HFFc6 (cell line): ENCODE results near the gene DAP. TPM values are rescaled to one million over a fixed set of nuclear protein-coding genes. Genes with fewer than 3 reads are reported as not detected.
"Not testable (repeated sequence)": the region's sequence is repeated elsewhere in the genome, so short reads cannot be mapped to it uniquely, and the experiment has no call there.

ENCODE experiments used
- DNase-seq: peaks from one replicate; pipeline ENCODE4 v3.0.0-alpha.2; 2018
- H3K27ac Mint-ChIP-seq: 2 replicates; pipeline ENCODE4 v1.8.0; 2020; ENCODE audit warnings: mild to moderate bottlenecking, mixed read lengths
- H3K27me3 Mint-ChIP-seq: 2 replicates; pipeline ENCODE4 v1.8.0; 2021; ENCODE audit warnings: mild to moderate bottlenecking, moderate library complexity, mixed read lengths; ENCODE audit not compliant: insufficient read depth
- H3K36me3 Mint-ChIP-seq: 2 replicates; pipeline ENCODE4 v1.8.0; 2021; ENCODE audit warnings: low read depth, mixed read lengths
- H3K4me1 Mint-ChIP-seq: 2 replicates; pipeline ENCODE4 v1.8.0; 2020; ENCODE audit warnings: low read depth, mixed read lengths
- H3K4me3 Mint-ChIP-seq: 2 replicates; pipeline ENCODE4 v1.8.0; 2020; ENCODE audit warnings: mild to moderate bottlenecking, moderate library complexity, mixed read lengths
- H3K9me3 Mint-ChIP-seq: 2 replicates; pipeline ENCODE4 v1.8.0; 2020; ENCODE audit warnings: mild to moderate bottlenecking, mixed read lengths
- total RNA-seq, 6 experiments: library from RNA; stranded (reverse); fragmentation: NEBNext Ultra II Directional; extraction: Animal tissue kit (Norgen Biotek cat#: 25700); gene quantifications; 2 replicates in 1 of 6; 3 replicates in 5 of 6; pipeline ENCODE4 v1.2.3, GENCODE V29; 2021
- TF ChIP-seq, protein P1 (sequence below): fragments of 200-600 bp; sonication (generic); IDR thresholded peaks from 2 replicates; pipeline ENCODE4 v1.5.0; 2021; ENCODE audit warnings: antibody characterized with exemption, mild to moderate bottlenecking

Gene DAP
- total RNA-seq, 6 experiments from 2014 or later = 255 to 357 (median 285) TPM

DNA sequence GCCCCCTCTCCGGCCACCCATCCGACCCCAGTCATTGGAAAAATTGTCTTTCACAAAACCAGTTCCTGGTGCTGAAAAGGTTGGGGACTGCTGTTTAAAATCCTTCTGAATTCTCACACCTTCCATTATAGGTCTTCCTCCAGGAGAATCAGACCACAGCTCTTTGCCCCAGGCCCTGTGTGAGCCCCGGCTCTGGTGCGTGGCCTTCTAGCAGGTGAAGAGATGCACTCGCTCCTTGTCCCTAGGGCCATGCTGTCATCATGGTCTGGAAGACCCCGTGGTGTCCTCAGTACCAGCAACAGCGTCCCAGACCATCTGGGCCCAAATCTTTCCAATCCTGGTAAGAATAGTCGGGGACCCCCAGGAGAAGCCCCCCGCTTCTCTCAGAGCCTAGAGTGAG lies 95.2 kb downstream of the DAP start:
- Mint-ChIP-seq H3K27ac (no peak overlapping the region), H3K9me3 (peaks cover 15% of the 10 kb centered on the region), H3K27me3 (peaks cover 2% of the 10 kb centered on the region; the same call in 1 of the 2 replicates), H3K4me1 (peaks cover 5% of the 10 kb centered on the region; the same call in 1 of the 2 replicates), H3K36me3 (no peaks in the 10 kb centered on the region), H3K4me3 (no peak overlapping the region)
- TF ChIP-seq, protein P1, sequence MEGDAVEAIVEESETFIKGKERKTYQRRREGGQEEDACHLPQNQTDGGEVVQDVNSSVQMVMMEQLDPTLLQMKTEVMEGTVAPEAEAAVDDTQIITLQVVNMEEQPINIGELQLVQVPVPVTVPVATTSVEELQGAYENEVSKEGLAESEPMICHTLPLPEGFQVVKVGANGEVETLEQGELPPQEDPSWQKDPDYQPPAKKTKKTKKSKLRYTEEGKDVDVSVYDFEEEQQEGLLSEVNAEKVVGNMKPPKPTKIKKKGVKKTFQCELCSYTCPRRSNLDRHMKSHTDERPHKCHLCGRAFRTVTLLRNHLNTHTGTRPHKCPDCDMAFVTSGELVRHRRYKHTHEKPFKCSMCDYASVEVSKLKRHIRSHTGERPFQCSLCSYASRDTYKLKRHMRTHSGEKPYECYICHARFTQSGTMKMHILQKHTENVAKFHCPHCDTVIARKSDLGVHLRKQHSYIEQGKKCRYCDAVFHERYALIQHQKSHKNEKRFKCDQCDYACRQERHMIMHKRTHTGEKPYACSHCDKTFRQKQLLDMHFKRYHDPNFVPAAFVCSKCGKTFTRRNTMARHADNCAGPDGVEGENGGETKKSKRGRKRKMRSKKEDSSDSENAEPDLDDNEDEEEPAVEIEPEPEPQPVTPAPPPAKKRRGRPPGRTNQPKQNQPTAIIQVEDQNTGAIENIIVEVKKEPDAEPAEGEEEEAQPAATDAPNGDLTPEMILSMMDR = no peak
- no peak for DNase-seq

DNA sequence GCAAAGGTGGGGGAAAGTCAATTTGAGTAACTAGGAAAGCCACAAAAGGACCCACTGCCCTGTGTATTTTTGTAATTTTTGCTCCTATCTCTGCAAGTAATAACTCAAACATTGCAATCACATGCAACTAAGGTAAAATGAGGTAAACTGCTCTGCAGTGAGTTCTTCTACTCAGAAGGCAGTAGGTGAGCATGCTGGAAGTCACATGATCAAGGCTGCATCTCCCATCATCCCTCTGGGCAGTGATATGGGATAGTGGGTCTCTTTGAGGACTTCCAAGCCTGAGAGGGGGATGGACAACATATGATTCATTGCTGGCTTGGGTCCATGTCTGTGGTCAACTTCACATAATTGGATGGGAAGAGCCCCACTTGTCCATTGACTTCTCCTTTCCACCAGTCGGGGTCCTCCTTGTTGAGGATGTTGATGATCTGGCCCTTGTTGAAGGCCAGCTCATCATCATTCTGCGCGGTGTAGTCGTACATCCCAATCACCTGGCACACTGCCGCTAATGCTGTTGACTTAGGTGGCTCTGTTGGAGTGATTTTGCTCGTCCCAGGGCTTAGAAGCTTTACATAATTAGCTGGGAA lies 96.8 kb downstream of the DAP start:
- DNase-seq = not testable (repeated sequence)

DNA sequence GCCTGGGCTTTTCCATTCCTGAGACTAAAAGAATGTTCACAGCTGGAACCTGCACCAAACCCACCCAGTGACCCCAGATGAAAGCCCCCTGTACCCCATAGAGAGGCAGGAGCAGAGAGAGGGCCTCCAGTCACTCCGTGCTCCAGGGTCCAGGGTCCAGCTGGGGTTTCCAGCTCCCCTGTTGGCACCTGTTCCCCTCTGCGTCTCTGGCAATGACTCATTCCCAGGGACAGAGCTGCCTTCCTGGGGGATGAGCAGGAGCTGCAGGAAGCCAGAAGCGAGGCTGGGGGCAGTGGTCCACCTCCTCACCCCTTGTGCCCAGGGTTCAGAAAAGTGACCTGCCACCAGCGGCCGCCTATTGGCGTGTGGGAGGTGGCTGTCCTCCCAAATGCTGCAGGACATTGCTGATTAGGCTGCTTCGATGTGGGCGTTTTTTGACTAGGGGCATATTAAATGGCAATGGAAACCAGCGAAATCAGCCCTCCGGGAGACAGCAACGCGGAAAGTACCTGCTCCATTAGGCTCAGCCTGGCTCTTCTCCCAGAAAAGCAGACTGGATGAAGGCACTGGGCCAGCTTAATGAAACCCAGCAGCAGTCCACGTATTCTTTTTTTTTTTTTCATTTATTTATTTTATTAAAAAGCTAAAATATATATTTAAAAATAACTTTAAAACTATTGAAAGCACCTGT lies 97.4 kb downstream of the DAP start:
- peaks cover 5% of the 10 kb centered on the region; the same call in 1 of the 2 replicates for H3K4me1 Mint-ChIP-seq
- peaks cover 9% of the 10 kb centered on the region for H3K9me3 Mint-ChIP-seq
- H3K27me3 Mint-ChIP-seq = peaks cover 2% of the 10 kb centered on the region
- no peak overlapping the region for H3K27ac Mint-ChIP-seq
- H3K36me3 Mint-ChIP-seq = no peaks in the 10 kb centered on the region
- no peak overlapping the region for H3K4me3 Mint-ChIP-seq
- TF ChIP-seq, protein P1 = no peak
- no peak for DNase-seq

More for the DNA sequence above, 96.8 kb downstream of the DAP start:
- not testable (repeated sequence) for H3K4me3 Mint-ChIP-seq, H3K4me1 Mint-ChIP-seq, H3K27me3 Mint-ChIP-seq, H3K36me3 Mint-ChIP-seq, H3K27ac Mint-ChIP-seq
- peaks cover 15% of the 10 kb centered on the region for H3K9me3 Mint-ChIP-seq

DNA sequence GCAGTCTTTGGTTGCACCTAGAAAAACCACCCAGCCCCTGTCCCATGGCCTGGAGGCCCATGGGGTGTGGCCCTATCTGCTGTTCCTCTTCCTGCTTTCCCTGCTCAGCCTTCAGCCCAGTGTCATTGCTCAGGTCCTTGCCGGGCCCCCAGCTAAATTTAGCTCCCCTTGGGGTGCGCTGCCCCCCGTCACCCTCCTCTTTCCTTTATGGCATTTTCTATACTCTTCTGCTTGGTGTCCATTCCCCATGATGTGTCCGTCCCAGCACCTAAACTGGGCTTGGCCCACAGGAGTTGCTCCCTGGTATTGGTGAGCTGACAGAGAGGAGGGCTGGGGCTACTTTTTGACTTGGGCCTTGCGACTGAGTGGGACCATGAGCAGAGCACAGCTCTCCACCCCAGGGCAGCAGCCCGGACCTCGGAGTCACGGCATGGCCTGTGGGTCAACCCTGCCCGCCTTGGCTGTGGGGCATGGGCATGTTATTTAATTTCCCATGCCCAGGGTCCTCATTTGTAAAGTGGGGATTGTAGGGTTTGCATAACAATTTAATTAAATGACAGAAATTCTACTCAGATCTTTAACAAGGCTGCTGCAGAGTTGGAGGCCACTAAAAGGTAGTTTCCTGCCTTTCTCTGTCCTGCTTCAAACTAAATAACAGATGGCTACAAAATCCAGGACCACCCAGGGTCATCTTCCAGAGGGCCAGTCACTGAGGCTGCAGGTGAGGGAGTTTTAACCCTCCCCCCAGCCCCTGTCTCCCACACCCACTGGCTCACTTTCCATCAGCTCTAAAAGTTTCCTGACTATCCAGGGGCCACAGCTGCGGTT lies 98.2 kb downstream of the DAP start:
- peaks cover 5% of the 10 kb centered on the region; the same call in 1 of the 2 replicates for H3K4me1 Mint-ChIP-seq
- no peaks in the 10 kb centered on the region for H3K36me3 Mint-ChIP-seq
- no peak overlapping the region for H3K27ac Mint-ChIP-seq
- TF ChIP-seq, protein P1 = no peak
- H3K27me3 Mint-ChIP-seq = peaks cover 2% of the 10 kb centered on the region
- peaks cover 4% of the 10 kb centered on the region; the same call in 1 of the 2 replicates for H3K9me3 Mint-ChIP-seq
- H3K4me3 Mint-ChIP-seq = no peak overlapping the region
- DNase-seq = no peak

DNA sequence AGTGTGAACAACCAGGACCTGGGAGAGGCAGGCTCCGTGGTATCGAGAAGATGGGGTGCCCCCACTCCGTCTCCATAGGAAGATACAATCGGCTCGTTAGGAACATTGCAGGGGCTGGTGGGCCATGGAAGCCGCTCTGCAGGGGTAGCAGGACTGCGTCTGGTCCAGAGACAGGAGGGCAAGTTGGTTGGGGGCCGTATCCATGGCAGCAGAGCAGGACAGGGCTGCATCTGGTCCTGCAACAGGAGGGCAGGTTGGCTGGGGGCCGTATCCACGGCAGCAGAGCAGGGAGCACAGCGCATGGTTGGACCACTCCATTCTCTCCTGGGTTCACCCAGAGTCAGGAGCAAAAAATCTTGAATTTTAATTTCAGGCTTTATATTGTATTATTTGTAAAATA lies 99.0 kb downstream of the DAP start:
- DNase-seq = no peak
- H3K4me3 Mint-ChIP-seq = no peak overlapping the region
- TF ChIP-seq, protein P1 = no peak
- peaks cover 2% of the 10 kb centered on the region for H3K27me3 Mint-ChIP-seq
- no peaks in the 10 kb centered on the region for H3K36me3 Mint-ChIP-seq
- H3K9me3 Mint-ChIP-seq = no peaks in the 10 kb centered on the region
- no peak overlapping the region for H3K27ac Mint-ChIP-seq
- H3K4me1 Mint-ChIP-seq = peaks cover 5% of the 10 kb centered on the region; the same call in 1 of the 2 replicates
